GM12892 (cell line): ENCODE results near the gene SLC35F4.

Source experiments
- POLR2A ChIP-seq: IDR thresholded peaks from 2 replicates; pipeline ENCODE4 v1.6.1; 2011; ENCODE audit warnings: low read depth, low read length, control low read depth
- POLR2AphosphoS5 ChIP-seq: IDR thresholded peaks from 2 replicates; pipeline ENCODE4 v1.6.1; 2011; ENCODE audit warnings: low read depth, low read length, control low read depth

- no peak for TF ChIP-seq POLR2A
- TF ChIP-seq POLR2AphosphoS5: no peak
These were observed 5.7 kb upstream of the SLC35F4 start for GRCh38 chr14:57871459-57872080.
